GM12801 (cell line): Measurements from ENCODE around the gene FGD3.

Experiments used
- TF ChIP-seq, protein P1 (sequence below): IDR thresholded peaks from one replicate; pipeline ENCODE4 v1.5.1; 2011; ENCODE audit warnings: control low read depth; ENCODE audit not compliant: insufficient read length; ENCODE audit errors: extremely low read depth

The FGD3 gene

GRCh38 chr9:93008457-93008856 is 61.1 kb downstream of the FGD3 start:
- TF ChIP-seq, protein P1, sequence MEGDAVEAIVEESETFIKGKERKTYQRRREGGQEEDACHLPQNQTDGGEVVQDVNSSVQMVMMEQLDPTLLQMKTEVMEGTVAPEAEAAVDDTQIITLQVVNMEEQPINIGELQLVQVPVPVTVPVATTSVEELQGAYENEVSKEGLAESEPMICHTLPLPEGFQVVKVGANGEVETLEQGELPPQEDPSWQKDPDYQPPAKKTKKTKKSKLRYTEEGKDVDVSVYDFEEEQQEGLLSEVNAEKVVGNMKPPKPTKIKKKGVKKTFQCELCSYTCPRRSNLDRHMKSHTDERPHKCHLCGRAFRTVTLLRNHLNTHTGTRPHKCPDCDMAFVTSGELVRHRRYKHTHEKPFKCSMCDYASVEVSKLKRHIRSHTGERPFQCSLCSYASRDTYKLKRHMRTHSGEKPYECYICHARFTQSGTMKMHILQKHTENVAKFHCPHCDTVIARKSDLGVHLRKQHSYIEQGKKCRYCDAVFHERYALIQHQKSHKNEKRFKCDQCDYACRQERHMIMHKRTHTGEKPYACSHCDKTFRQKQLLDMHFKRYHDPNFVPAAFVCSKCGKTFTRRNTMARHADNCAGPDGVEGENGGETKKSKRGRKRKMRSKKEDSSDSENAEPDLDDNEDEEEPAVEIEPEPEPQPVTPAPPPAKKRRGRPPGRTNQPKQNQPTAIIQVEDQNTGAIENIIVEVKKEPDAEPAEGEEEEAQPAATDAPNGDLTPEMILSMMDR, result no peak

DNA sequence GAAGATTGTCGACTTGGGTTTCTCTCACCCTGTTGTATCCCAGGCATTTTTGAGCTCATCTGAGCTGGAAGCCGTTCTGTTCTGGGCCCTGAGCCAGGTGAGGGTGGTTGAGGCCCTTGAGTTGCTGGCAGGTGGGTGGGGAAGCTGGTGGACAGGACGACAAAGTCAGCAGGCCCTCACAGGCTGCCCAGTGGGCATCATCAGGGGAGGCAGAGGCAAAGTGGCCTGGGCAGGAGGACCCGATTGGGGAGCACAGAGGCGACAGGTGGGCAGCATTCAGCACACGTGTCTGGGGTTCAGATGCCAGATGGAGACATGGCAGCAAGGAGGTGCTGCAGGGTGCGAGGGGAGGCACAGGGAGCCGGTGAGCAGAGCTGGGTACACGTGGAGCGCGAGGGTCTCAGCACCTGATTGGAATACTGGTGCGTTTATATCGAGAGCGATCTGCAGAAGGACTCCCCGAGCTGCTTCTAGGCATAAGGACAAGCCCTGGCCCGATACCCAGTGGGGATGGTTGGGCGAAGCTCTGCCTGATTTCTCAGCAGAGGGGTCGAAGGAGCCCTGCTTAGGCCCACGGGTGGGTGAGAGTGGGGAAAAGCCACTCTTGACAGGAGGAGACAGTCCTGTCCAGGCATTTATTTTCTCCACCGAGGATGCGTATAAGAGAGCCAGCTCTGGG is 62.2 kb downstream of the FGD3 start:
- TF ChIP-seq, protein P1, result no peak

DNA sequence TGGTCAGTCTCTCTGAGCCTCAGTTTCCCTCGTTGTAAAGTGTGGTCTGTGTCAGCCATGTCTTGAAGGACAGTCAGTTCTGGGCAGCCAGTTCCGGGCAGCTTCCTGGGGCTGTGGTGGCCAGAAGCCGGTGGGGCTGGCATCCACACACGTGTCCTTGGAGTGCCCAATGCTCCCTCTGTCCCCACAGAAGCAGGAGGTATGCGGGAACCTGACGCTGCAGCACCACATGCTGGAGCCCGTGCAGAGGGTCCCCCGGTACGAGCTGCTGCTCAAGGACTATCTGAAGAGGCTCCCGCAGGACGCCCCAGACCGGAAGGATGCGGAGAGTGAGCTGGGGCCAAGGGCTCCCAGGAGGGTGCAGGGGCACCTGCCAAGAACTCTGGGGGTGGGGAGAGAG is 62.7 kb downstream of the FGD3 start:
- TF ChIP-seq, protein P1, result no peak

GRCh38 chr9:93010704-93011103 is 63.4 kb downstream of the FGD3 start:
- TF ChIP-seq, protein P1, result no peak

- TF ChIP-seq, protein P1, result no peak
These were observed 63.8 kb downstream of the FGD3 start for GRCh38 chr9:93011114-93011513.

DNA sequence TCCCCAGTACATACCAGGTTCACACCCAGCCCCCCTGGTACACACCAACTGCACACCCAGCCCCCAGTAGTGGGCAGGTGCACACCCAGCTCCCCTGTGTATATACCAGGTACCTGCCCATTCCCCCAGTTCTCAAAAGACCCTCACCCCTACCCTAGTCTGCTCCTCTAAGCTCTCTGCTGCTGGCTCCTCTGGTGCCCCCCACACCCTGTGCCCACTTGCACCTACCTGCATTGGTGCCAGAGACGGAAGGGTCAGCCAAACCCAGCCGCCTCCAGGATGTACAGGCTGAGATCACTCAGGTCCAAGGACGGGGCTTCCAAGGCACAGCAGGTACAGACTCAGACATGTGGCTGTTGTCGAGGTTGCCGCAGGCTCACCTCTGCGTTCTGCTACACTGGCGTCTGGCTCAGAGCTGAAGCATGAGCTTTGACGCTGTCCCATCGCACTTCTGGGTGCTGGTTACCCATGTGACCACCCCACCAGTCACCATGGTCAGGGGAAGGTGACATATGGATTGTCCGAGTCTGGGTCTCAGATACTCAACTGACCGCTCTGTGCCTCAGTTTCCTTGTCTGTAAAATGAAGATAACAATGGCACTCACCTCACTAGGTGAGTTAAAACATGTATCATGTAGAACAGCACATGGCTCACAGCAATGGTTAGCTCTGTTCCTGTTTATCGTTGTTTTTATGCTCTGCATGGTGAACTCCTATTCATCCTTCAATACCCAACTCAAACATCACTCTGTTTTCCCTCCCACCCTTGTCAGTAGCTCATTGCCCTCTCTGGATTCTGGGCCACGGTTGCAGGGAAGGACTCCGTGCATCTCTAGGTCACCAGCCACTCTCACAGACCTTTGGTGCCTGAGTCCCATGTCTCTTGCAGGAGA is 65.9 kb downstream of the FGD3 start:
- TF ChIP-seq, protein P1, result no peak

DNA sequence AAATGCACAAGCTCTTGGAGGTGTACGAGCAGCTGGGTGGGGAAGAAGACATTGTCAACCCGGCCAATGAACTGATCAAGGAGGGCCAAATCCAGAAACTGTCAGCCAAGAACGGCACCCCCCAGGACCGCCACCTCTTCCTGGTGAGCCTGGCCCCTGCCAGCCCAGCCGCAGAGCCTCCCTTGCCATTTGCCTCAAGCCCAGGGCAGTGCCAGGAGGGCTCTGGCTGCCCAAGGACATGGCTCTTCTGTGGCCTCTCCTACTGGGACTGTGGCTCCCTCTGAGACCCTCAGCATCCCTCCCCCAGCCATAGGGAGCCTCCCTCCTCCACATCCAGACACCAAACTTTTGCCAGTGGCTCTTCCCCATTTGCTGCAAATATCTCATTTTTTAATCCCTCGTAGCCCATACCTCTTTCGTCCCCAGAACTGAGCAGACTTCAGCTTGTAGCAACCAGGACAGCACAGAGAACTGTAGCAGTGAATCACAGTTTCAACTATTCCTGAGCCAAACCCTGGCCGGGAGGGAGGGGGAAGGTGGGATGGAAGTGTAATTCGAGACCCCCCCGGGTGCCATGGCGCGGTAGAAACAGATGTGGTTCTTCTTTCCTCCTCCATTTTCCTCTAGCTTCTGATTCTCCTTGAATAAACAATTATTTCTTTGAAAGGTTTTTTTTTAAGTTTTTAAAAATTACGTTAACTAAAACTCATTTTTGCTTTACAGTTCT is 66.7 kb downstream of the FGD3 start:
- TF ChIP-seq, protein P1, result no peak
